SK-N-SH (cell line): ENCODE data around the gene STT3A.

Experiments
- NRF1 ChIP-seq: IDR thresholded peaks from 2 replicates; pipeline ENCODE4 v1.6.1; 2012; ENCODE audit warnings: low read depth, mild to moderate bottlenecking, low read length
- SIN3A ChIP-seq: IDR thresholded peaks from 2 replicates; pipeline ENCODE4 v1.6.1; 2012; ENCODE audit warnings: low read depth, mild to moderate bottlenecking, low read length, moderate library complexity, borderline replicate concordance
- TF ChIP-seq, protein P1 (sequence below): fragments of 200-600 bp; sonication (generic); IDR thresholded peaks from 2 replicates; pipeline ENCODE4 v1.6.1; 2017; ENCODE audit warnings: antibody characterized with exemption, mild to moderate bottlenecking, moderate library complexity

DNA sequence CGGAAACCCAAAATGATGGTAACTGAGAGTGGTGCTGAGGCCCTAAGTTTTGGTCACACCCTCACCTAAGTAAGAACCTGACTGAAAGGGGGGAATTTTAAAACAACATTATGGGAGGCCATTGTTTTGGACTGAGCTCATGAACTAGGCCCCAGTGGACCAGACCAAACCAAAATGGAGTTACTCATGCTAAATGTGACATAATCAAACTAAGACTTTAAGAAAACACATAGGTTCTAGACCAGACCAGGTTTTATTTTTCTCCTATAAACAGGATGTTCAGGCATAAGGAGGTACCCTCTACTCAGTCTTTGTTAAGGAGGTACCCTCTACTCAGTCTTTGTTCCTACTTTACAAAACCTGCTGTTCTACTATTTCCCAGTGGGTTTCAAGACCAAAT is 30.7 kb upstream of the STT3A start:
- TF ChIP-seq, protein P1, sequence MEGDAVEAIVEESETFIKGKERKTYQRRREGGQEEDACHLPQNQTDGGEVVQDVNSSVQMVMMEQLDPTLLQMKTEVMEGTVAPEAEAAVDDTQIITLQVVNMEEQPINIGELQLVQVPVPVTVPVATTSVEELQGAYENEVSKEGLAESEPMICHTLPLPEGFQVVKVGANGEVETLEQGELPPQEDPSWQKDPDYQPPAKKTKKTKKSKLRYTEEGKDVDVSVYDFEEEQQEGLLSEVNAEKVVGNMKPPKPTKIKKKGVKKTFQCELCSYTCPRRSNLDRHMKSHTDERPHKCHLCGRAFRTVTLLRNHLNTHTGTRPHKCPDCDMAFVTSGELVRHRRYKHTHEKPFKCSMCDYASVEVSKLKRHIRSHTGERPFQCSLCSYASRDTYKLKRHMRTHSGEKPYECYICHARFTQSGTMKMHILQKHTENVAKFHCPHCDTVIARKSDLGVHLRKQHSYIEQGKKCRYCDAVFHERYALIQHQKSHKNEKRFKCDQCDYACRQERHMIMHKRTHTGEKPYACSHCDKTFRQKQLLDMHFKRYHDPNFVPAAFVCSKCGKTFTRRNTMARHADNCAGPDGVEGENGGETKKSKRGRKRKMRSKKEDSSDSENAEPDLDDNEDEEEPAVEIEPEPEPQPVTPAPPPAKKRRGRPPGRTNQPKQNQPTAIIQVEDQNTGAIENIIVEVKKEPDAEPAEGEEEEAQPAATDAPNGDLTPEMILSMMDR = no peak
- TF ChIP-seq NRF1 (no peak), SIN3A (no peak)
